22Rv1 (cell line): ENCODE measurements around the gene BAX.
"Not testable (repeated sequence)": the region's sequence is repeated elsewhere in the genome, so short reads cannot be mapped to it uniquely, and the experiment has no call there.

Experiments
- H3K27ac ChIP-seq: fragments of 450-650 bp; 2 replicates; pipeline ENCODE4 v1.5.1; 2017
- ZFX ChIP-seq: fragments of 450-650 bp; IDR thresholded peaks from 2 replicates; pipeline ENCODE4 v1.6.1; 2017; ENCODE audit warnings: antibody characterized with exemption, borderline replicate concordance
- TF ChIP-seq, protein P1 (sequence below): fragments of 450-650 bp; IDR thresholded peaks from 2 replicates; pipeline ENCODE4 v1.5.1; 2017; ENCODE audit warnings: mild to moderate bottlenecking

The BAX gene

DNA sequence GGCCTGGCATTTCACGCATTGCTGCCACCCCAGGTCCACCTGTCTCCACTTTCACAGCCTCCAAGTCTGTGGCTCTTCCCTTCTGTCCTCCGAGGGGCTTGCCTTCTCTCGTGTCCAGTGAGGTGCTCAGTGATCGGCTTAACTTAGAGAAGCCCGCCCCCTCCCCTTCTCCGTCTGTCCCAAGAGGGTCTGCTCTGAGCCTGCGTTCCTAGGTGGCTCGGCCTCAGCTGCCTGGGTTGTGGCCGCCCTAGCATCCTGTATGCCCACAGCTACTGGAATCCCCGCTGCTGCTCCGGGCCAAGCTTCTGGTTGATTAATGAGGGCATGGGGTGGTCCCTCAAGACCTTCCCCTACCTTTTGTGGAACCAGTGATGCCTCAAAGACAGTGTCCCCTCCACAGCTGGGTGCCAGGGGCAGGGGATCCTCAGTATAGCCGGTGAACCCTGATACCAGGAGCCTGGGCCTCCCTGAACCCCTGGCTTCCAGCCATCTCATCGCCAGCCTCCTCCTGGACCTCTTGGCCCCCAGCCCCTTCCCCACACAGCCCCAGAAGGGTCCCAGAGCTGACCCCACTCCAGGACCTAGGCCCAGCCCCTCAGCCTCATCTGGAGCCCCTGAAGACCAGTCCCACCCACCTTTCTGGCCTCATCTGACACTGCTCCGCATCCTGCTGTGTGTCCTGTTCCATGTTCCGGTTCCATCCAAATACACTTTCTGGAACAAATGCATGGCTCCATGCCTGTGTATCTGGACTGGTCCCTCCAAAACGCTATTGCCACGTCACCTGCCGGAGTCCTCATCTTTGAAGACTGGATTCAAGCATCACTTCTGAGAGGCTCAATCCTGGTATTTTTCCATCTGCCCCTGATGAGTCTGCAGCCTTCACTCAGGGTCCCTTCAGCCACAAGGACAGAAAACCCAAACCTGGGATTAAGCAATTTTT, 31.9 kb upstream of the BAX start:
- no peak overlapping the region for H3K27ac ChIP-seq

GRCh38 chr19:48925240-48925843, 29.3 kb upstream of the BAX start:
- H3K27ac ChIP-seq: no peak overlapping the region
- no peak for TF ChIP-seq ZFX
- TF ChIP-seq, protein P1, sequence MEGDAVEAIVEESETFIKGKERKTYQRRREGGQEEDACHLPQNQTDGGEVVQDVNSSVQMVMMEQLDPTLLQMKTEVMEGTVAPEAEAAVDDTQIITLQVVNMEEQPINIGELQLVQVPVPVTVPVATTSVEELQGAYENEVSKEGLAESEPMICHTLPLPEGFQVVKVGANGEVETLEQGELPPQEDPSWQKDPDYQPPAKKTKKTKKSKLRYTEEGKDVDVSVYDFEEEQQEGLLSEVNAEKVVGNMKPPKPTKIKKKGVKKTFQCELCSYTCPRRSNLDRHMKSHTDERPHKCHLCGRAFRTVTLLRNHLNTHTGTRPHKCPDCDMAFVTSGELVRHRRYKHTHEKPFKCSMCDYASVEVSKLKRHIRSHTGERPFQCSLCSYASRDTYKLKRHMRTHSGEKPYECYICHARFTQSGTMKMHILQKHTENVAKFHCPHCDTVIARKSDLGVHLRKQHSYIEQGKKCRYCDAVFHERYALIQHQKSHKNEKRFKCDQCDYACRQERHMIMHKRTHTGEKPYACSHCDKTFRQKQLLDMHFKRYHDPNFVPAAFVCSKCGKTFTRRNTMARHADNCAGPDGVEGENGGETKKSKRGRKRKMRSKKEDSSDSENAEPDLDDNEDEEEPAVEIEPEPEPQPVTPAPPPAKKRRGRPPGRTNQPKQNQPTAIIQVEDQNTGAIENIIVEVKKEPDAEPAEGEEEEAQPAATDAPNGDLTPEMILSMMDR: no peak

More for the DNA sequence above, 31.9 kb upstream of the BAX start:
- TF ChIP-seq, protein P1: no peak
- no peak for TF ChIP-seq ZFX

DNA sequence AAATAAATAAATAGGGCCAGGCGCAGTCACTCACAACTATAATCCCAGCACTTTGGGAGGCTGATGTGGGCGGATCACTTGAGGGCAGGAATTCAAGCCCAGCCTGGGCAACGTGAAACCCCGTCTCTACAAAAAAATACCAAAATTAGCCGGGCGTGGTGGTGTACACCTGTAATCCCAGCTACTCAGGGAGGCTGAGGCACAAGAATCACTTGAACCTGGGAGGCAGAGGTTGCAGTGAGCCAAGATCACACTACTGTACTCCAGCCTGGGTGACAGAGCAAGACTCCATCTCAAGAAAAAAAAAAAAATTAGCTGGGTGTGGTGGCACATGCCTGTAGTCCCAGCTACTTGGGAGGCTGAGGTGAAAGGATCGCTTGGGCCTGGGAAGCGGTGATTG, 28.8 kb upstream of the BAX start:
- H3K27ac ChIP-seq: not testable (repeated sequence)

- H3K27ac ChIP-seq: no peak overlapping the region
- no peak for TF ChIP-seq ZFX
- TF ChIP-seq, protein P1: no peak
Observed at GRCh38 chr19:48926909-48927308, 27.8 kb upstream of the BAX start.

DNA sequence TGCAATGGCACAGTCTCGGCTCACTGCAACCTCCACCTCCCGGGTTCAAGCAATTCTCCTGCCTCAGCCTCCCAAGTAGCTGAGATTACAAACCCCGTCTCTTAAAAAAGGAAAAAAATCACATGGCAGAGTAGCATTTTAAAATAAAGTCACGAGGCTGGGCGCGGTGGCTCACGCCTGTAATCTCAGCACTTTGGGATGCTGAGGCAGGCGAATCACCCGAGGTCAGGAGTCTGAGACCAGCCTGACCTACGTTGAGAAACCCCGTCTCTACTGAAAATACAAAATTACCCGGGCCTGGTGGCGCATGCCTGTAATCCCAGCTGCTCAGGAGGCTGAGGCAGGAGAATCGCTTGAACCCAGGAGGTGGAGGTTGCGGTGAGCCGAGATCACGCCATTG, 27.0 kb upstream of the BAX start:
- not testable (repeated sequence) for H3K27ac ChIP-seq

- TF ChIP-seq, protein P1: no peak
- no peak for TF ChIP-seq ZFX
- 0 out of 2 replicates have a peak overlapping the region, but pooled peaks have one; percentile 2 for H3K27ac ChIP-seq
Observed at GRCh38 chr19:48928164-48929025, 26.3 kb upstream of the BAX start.

DNA sequence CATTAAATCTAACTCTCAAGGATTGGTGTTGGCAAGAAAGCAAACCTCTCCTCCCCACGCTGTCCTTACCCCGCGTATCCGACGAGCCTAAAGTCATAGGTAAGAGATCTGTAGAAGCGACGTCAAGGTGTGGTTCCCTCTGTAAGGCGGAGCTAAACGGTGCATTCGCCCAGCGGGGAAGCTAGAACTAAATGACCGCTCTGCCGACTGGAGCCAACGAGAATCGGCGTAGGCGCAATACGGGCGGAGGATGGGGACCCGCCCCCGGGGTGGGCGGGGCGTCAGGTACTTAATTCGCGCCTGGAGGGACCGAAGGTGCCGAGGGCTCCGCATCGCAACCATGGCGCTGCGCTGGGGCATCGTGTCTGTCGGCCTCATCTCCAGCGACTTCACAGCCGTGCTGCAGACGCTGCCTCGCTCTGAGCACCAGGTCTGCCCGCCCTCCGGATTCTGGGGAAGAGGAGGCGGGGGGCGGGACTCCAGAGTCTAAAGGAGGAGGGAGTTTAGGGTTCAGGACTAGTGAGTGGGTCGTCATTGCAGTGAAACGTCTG, 21.2 kb upstream of the BAX start, which contains the start of gene DHDH:
Gene DHDH (plus strand): TSS at position 318 of the 551 bp plus-strand sequence. CDS start 23 bp downstream, at position 341.
- peak within 1 kb of the TSS; percentile 66 for H3K27ac ChIP-seq
- TF ChIP-seq ZFX: no peak

DNA sequence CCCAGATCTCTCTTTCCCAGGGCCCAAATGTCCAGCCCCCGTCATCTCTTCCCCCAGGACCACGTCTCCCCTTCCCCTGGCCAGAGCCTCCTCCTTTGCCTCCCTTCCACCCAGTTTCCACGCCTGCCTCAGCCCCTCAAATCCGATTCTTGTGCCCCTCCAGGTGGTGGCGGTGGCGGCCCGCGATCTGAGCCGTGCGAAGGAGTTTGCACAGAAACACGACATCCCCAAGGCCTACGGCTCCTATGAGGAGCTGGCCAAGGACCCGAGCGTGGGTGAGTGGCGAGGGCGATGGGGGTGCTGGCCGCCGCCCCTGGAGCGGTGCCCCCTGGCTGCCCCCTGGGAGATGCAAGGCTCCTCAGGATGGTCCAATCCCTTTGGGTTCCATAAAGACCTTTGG, 19.8 kb upstream of the BAX start:
- TF ChIP-seq, protein P1: no peak
- TF ChIP-seq ZFX: no peak
- H3K27ac ChIP-seq: no peak overlapping the region
